ENCODE results near the gene C22orf23.
"Not testable (repeated sequence)": the region's sequence is repeated elsewhere in the genome, so short reads cannot be mapped to it uniquely, and the experiment has no call there.

The C22orf23 gene

DNA sequence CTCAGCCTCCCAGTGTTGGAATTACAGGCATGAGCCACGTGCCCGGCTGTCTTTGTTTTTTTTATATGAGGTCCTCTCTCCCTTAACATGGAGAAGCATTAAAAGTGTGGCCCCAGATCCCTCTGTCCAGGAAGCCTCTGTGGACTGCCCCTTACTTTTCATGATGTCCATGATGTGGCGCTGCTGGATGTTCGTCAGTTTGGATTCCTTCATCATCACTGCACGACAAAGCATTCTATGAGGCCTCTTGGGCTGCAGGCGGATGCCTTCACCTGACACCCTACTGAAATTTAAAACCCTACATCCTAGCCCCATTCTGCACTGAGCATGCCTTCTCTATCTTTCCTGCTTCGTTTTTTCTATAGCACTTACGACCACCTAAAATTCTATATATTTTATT, 2.1 kb downstream of the C22orf23 start:
- DNase-seq = no peak

DNA sequence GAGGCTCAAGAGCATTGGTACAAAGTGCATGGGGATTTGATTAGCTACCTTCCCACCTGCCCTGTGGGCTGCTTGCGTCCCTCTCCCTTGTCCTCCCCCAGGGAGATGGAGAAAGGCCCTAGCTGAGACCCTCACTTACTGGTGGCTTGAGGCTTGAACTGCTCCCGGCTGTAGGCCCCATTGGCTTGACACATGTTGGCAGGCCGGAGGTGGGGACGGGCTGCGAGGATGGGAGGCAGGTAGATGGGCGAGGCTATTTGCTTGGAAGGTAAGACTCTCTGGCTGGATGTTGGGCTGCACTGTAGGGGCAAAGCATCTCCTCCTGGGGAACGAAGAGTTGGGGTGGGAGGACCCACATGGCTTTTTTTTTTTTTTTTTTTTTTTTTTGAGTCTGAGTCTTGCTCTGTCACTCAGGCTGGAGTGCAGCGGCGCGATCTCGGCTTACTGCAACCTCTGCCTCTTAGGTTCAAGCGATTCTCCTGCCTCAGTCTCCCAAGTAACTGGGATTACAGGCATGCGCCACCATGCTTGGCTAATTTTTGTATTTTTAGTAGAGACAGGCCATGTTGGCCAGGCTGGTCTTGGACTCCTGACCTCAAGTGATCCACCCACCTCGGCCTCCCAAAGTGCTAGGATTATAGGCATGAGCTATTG, 6.1 kb downstream of the C22orf23 start:
- not testable (repeated sequence) for DNase-seq

DNA sequence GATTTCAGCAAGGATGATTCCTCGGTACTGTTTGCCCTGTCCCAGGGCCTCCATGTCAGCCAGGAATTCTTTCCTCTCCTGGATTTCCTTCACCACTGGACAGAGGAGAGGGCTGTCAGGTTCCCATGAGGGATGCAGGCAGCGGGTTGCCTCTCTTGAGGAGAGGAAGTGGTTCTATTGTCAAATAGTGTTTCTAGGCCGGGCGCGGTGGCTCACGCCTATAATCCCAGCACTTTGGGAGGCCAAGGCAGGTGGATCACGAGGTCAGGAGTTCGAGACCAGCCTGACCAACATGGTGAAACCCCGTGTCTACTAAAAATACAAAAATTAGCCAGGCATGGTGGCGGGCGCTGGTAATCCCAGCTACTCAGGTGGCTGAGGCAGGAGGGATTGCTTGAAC, 9.0 kb downstream of the C22orf23 start:
- DNase-seq = not testable (repeated sequence)

DNA sequence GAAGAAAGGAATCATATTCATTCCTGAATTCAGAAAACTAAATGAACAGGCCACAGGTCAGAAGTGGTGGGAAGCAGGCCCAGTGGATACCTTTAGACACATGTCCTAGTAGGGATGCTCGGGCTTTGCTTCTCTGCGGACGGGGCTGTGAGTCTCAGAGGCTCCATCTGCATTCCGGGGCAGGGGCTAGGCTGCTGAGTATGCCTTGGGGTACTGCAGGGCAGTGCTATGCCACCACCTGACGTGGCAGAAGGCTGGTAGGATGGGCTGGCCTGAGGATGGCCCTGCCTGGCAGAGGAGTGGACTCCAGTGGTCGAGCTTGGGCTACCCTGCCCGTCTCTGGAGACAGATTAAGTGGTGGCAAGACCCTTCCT, 9.6 kb downstream of the C22orf23 start:
- no peak for DNase-seq

DNA sequence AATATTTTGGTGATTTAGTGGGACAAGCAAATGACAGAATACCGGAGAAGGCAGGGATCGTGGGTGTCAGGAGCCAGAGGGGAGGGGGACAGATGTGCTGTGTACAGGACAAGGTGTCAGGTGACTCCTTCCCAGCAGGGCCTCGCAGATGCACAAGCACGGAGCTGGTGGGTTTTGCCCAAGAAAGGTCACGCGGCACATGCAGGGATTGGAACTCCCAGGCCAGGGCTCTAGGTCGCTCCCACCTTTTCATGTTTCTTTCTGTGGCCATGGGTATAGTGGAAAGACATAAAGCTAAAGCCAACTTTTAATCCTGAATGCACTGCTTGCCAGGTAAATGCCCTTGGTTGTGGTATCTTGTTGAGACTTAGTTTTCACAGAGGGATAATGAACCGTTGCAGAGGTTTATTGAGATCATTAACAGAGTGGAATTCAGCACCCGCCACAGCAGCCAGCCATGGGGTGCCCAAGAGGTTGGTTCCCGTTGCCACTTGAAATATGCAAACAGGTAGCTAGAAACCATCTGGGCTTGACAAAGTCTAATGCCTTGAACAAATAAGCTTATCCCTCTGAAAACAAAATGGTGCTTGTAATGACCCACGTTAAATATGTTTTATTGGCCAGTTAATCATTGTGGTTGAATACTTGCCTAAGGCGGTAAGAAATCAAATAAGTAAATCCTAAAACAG, 10.1 kb downstream of the C22orf23 start:
- DNase-seq = no peak

DNA sequence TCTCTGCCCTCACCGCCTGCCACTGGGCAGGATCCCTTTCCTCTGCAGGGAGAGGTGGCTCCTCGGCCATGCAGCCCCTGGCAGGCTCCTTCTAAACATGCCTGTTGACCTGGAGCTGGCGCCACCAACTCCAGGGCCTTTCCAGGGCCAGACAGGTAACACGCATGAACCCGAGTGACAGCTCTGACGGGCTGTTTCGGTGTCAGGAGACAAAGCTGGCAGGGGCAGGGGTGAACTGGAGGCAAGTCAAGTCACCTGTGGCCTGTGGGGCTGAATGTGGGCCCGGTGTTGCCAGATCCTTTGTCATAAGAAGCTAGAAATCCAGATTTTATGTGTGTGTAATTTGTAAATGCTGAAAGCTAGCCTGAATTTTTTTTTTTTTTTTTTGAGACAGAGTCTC, 11.3 kb downstream of the C22orf23 start:
- no peak for DNase-seq

DNA sequence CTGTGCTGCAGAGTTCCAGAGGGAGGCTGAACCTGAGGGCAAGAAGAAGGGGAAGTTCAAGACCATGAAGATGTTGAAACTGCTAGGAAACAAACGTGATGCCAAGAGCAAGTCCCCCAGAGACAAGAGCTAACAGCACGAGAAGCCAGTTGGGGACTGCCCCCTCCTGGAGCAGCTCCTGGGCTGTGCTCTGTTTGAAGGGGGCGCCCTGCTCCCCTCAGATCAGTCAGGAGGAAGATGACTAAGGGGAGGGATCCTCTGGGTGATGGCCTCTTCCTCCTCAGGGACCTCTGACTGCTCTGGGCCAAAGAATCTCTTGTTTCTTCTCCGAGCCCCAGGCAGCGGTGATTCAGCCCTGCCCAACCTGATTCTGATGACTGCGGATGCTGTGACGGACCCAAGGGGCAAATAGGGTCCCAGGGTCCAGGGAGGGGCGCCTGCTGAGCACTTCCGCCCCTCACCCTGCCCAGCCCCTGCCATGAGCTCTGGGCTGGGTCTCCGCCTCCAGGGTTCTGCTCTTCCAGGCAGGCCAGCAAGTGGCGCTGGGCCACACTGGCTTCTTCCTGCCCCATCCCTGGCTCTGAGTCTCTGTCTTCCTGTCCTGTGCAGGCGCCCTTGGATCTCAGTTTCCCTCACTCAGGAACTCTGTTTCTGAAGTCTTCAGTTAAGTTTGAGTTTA, 12.6 kb downstream of the C22orf23 start:
- no peak for DNase-seq

DNA sequence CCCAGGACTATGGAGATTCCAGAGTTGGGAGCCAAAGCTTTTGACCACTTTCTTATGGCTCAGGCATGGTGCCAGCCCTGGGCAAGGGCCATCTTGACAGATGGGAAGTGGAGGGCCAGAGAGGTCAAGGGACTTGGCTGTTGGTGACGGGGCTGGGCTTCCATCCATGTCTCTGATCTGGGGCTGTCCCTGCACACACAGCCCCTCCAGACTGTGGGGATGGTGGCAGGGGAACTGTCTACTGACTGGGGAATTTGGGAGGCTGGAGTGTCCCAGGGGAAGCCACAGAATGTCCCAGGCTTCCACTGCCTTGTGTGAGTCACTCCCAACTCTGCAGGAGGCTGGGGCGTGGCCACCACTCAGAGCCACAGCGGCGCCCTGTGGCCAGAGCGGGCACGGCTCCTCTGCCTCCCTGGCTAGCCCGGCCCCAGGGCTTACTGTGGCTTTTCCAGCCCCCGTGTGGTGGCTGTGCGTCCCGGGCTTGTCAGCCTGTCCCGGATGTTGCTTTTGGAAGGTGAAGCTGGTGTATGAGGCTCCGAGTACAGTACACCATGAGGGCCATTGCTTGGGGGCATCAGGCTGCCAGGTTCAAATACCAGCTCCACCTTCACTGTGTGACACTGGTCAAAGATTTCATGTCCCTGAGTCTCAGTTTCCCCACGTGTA, 19.6 kb downstream of the C22orf23 start:
- DNase-seq = peak; percentile 94

DNA sequence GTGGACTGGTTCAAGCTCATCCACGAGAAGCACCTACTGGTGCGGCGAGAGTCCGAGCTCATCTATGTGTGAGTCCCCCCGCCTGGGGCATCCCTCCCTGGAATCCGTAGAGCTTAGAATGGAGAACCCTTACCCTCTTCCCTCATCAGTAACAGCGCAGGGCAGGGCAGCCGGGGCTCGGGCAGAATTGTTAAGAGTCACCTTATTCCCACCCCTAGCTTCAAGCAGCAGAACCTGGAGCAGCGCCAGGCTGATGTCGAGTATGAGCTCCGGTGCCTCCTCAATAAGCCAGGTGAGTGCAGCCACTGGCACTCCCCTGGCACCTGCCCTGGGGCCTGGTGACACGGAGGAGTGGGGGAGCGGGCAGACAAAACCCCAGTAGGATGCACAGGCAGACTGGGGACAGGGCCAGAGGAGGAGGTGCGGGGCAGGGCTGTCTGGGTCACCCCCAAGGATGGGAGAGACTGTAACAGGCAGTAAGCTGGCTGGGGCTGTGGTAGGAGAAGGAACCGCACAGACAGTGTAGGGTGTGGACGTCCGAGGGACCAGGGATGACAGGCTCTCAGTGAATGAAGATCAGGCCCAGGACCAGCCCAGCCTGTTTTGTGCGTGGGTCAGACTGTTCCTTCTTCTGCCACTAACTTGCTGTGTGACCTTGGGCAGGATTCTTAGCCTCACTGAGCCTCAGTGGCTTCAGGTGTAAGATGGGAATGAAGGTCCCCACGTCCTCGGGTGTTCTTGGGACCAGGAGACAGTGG, 20.4 kb downstream of the C22orf23 start:
- no peak for DNase-seq

DNA sequence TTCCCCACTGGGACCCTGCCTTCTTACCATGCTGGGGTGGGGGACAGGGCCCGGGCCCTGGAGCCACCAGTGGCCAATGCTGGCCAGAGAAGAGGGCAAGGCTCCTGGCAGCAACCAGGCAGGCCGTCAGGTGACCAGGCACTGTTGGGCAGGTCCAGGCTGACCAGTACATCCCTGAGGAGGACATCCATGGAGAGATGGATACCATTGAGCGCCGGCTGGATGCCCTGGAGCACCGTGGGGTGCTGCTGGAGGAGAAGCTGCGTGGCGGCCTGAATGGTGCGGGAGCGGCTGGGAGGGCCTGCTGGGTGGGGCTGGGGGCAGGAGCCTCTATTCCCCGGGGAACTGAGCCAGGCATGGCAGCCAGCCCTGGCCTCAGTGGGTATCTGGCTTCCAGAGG, 21.0 kb downstream of the C22orf23 start:
- no peak for DNase-seq

DNA sequence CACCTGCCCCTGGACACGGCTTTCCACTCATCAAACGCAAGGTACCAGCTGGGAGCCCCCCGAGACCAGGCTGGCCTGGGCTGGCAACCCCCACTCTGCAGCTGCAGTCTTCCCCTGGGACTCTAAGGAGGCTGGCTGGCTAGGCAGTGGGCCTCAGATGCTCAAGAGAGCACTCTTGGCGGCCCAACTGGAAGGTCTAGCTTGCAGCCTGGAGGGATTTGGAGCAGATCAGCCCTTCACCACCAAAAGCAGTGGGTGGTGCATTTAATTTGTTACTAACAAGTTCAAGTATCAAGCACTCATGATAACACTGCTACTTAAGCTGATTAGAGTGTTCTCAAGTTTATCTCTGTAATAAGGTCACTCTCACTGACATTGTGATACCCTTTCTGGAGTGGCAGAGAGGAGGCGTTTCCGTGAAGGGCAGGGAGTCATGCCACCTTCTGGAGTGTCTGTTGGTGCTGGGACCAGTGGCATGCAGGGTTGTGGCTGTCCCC, 21.5 kb downstream of the C22orf23 start:
- no peak for DNase-seq

DNA sequence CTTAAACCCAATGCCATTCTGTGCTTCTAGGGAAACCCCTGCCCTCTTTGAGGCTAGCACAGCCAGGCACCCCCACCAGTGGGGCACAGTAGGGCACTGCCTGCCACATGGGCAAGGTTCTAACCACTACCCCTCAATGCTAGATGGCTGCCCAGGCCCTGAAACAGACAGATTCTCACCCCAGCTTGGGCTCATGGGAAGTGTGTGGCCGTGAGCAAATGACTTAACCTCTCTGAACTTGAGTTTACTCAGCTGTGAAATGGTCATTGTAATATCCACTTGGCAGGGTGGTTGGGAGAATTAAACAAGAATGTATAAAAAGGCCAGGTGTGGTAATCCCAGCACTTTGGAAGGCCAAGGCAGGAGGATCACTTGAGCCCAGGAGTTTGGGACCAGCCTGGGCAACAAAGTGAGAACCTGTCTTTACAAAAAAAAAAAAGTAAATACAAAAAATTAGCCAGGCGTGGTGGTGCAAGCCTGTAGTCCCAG, 22.4 kb downstream of the C22orf23 start:
- DNase-seq = no peak

DNA sequence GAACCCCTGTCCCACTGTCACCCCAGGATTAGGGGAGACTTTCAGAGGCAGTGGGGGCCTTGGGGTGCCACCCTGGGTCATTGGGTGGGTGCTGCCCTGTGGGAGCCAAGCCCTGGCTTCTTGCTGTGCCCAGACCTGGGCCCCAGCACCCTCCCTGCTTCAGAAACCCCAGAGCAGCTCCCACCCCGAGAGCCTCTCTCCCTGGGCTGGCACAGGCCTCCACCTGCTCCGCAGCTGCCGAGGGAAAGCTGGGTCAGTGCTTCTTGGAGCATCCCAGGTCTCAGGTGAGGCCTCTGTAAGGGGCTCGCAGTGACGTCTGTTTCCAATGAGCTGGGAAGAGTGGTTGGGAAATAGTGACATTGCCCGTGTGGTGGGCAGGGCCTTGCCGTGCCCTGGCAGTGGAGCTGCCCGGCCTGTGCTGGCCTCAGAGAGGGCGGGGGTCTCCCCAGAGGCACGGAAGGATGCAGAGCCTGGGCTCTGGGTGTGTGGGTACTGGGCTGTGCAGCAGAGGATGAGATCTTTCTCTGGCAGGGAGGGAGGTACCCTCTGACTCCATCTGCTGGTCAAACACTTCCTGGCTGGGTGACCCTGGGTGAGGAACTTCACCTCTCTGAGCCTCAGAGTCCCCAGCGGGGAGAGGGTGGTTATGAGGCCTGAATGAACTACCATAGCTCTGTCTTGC, 23.0 kb downstream of the C22orf23 start:
- no peak for DNase-seq

DNA sequence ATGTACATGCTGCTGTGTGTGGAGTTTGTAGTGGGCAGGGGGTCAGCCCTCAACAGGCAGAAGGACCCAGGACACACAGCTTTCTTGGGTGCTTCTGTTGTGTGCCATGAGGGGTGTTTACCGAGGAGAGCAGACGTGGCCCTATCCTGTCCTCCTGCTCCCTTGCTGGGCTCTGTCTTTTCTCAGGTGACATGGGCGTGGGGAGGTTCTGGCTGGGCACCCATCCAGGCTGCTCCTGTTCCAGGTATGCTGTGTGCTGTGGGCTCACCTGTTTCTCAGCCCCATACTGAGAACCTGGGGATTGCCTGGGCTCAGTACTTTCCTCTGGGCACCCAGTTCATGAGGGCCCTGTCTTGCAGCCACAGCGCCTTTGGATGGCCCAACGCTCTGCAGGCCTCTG, 24.0 kb downstream of the C22orf23 start:
- no peak for DNase-seq

DNA sequence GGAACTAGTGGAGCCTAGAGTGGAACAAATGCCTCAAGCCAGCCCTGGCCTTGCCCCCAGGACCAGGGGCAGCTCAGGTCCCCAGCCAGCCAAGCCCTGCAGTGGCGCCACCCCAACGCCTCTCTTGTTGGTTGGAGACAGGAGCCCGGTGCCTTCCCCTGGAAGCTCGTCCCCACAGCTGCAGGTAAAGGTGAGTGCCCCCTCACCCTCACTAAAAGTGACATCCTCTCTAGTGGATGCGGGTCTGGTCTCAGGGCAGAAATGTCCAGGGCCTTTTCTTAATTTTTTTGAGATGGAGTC, 25.8 kb downstream of the C22orf23 start:
- no peak for DNase-seq

DNA sequence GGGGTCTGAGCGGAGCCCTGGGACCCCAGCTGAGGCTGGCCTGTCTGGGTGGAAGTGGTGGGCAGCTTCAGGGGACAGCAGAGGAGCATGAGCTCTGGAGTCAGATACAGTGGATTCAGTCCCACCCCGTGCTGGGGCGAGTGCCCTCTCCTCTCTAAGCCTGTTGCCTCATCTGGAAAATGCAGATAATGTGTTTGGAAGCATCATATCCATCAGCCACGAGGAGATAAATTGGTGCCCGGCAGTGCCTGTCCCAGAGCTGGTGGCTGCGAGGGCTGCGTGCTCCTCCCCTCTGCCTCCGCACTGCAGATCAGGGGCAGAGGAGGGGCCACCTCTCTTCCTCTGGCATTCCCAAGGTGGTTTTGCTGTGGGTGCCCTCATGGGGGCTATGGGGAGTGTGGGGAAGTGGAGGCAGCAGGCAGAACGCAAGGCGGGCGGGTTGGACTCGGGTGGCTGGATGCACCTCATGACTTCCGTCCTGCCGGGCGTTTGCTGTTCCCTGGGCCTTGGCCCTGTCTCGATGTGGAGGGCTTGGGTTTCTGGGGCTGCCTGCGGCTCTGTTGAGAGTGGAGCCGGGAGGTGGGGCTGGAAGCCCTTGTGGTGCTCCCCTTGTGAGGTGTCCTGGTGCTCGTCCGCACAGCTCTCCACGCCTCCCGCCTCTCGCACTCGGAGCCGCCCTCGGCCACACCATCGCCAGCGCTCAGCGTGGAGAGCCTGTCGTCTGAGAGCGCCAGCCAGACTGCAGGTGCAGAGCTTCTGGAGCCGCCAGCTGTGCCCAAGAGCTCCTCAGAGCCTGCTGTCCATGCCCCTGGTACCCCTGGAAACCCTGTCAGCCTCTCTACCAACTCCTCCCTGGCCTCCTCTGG, 26.4 kb downstream of the C22orf23 start:
- DNase-seq = no peak

DNA sequence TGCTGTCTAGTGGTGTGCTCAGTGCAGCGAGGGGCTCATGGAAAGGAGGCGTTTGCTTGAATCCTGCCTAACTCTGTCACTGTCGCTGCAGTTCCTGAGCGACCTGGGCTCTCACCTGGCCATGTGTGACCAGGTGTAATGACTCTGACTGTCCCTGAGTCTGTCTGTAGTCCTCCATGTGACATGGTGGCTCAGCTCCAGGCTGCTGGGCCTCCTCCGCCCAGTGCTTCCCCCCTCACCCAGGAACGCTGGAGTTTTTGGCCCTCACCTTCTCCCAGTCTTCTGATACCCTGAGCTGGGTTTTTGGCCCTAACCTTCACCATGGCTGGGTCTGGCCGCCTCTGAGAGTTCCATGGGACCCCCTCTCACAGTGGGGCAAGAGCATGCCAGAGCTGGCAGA, 27.0 kb downstream of the C22orf23 start:
- no peak for DNase-seq

DNA sequence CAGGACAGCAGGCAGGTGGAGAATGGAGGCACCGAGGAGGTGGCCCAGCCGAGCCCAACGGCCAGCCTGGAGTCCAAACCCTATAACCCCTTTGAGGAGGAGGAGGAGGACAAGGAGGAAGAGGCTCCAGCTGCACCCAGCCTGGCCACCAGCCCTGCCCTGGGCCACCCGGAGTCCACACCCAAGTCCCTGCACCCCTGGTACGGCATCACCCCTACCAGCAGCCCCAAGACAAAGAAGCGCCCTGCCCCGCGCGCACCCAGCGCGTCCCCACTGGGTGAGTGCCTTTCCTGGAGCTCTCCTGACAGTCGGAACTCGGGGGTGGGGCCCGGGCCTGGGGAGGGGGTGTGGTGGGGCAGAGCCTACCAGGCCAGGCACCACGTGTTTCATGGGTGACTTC, 27.6 kb downstream of the C22orf23 start:
- DNase-seq = no peak

DNA sequence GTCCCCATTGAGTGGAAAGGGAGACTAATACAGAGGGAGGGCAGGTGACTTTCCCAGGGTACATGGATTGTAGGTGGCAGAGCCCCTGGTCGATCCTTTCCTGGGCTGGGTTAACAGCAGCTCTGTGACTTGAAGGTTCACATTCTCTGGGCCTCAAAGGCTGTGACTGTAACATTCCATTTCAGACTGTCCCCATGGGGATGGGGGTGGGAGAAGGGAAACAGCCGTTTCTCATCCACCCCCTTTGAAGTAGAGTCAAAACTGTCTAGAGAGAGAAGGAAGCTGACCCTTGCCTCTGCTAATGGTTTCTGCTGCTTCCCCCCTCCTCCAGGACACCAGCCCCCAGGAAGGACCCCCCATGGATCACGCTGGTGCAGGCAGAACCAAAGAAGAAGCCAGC, 28.1 kb downstream of the C22orf23 start:
- no peak for DNase-seq

DNA sequence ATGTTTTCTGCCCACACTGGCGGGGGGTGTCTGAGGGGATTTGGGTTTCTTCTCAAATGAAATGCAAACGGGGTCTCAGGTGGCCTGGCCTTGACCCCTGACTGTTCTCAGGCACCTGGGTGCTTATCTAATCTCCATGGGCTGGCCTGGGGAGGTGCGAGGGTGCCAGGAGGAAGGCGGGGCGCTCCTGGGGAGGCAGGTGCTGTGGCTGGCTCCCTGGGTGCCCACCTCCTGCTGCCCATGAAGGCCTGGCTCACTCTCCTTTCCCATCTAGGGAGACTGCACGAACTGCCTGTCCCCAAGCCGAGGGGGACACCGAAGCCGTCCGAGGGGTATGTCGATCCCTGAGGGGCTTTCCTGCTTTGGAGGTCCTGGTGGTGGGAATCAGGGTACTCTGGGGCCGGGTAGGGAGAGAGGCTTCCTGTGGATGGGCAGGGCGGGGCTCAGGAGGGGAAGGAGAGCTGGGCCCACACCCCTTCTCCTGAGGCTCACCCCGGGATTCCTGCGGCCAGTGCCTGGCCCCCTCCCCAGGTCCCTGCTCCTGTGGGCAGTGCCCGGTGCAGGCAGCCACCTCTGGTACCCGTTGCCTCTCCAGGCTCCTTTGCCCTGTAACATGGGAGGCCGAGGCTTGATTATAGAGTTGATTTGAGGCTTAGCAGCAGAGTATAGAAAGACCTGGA, 28.9 kb downstream of the C22orf23 start:
- no peak for DNase-seq

DNA sequence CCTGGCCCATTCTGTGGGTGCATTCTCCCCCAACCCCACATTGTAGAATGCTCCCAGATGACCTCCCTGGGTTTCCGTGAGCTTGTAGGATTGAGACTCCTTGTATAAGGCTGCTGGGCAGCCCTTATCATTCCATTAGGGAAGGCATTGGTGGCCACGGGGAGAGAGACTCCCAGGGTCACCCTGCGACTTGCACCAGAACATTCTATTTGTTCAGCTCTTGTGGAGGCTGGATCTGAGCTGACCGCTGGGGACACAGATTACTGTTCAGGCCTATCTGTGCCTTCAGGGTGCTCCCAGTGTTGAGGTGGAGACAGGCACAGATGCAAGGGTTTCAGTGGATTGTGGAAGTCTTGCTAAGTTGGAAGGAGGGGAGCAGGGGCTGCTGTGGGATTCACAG, 29.5 kb downstream of the C22orf23 start:
- no peak for DNase-seq
